ENCODE data around the gene CMSS1. TPM values are rescaled to one million over a fixed set of nuclear protein-coding genes. Genes with fewer than 3 reads are reported as not detected.

The CMSS1 gene
- total and polyA plus RNA-seq, 2 of the 13 experiments (the other 11 are each of a cell fraction or from before 2014, with no cell fraction given), result 6.4 to 48.7 TPM

DNA sequence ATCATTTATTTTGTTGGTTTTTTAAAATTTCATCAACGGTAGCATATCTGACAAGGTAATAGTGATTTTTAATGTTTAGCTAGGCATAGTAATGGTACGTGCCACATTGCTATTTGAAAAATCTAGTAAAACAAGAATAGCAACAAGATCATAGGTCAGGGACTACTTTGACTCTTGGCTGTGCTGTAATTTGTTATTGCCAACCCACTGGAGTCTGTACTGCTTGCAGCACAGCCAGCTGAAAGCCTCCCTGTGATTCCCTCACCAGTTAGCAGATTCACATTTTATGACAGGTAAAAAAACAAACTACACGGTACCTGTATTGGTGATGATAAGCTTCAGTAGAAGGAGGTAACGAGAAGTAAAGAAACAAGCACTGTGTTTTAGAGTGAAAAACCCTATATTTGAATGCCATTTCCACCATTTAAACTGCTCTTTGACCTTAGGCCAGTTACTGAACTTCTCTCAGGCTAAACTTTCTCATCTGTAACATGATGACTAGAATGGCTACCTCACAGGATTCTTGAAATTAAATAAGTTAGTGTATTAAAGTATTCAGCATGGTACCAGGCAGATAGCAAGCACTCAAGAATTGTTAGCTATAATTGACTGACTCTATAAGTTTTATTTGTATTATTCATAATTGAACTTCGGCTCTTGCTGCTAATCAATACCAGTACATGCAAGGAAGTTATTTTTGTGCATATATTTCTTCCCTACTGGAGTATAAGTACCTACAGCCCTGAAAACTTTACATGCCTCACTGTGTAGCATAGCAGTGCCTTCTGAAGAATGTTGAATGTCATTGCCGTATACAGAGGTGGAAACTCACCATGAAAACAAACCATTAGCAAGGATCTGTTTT is 280.5 kb downstream of the CMSS1 start (continued):
- TF ChIP-seq MAFK (conservative IDR thresholded peaks at IDR 0.05 in 1 of 2, IDR thresholded peaks at IDR 0.05 in 1 of 2; ENCODE audit: low read length in 2 of 2), result no peak
- no peak for TF ChIP-seq ZNF570 (CRISPR knock-in tag; IDR thresholded peaks at IDR 0.05; ENCODE audit: borderline replicate concordance)
- no peak for TF ChIP-seq ARNTL (CRISPR knock-in tag; IDR thresholded peaks at IDR 0.05)
- TF ChIP-seq SMAD9 (CRISPR knock-in tag; IDR thresholded peaks at IDR 0.05), result no peak
- no peak for TF ChIP-seq ZFP82 (CRISPR knock-in tag; IDR thresholded peaks at IDR 0.05; ENCODE audit: borderline replicate concordance)
- TF ChIP-seq TBX3 (IDR thresholded peaks at IDR 0.05; ENCODE audit: borderline replicate concordance), result no peak
- TF ChIP-seq ZNF224 (CRISPR knock-in tag; IDR thresholded peaks at IDR 0.05), result no peak
- TF ChIP-seq ZNF441 (CRISPR knock-in tag; IDR thresholded peaks at IDR 0.05; ENCODE audit: borderline replicate concordance), result no peak
- TF ChIP-seq, protein P1, sequence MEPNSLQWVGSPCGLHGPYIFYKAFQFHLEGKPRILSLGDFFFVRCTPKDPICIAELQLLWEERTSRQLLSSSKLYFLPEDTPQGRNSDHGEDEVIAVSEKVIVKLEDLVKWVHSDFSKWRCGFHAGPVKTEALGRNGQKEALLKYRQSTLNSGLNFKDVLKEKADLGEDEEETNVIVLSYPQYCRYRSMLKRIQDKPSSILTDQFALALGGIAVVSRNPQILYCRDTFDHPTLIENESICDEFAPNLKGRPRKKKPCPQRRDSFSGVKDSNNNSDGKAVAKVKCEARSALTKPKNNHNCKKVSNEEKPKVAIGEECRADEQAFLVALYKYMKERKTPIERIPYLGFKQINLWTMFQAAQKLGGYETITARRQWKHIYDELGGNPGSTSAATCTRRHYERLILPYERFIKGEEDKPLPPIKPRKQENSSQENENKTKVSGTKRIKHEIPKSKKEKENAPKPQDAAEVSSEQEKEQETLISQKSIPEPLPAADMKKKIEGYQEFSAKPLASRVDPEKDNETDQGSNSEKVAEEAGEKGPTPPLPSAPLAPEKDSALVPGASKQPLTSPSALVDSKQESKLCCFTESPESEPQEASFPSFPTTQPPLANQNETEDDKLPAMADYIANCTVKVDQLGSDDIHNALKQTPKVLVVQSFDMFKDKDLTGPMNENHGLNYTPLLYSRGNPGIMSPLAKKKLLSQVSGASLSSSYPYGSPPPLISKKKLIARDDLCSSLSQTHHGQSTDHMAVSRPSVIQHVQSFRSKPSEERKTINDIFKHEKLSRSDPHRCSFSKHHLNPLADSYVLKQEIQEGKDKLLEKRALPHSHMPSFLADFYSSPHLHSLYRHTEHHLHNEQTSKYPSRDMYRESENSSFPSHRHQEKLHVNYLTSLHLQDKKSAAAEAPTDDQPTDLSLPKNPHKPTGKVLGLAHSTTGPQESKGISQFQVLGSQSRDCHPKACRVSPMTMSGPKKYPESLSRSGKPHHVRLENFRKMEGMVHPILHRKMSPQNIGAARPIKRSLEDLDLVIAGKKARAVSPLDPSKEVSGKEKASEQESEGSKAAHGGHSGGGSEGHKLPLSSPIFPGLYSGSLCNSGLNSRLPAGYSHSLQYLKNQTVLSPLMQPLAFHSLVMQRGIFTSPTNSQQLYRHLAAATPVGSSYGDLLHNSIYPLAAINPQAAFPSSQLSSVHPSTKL (CRISPR knock-in tag; IDR thresholded peaks at IDR 0.05), result peak; percentile 86
- TF ChIP-seq ZNF124 (CRISPR knock-in tag; IDR thresholded peaks at IDR 0.05), result no peak
- TF ChIP-seq JDP2 (CRISPR knock-in tag; IDR thresholded peaks at IDR 0.05; ENCODE audit: borderline replicate concordance), result no peak
- TF ChIP-seq, protein P2, sequence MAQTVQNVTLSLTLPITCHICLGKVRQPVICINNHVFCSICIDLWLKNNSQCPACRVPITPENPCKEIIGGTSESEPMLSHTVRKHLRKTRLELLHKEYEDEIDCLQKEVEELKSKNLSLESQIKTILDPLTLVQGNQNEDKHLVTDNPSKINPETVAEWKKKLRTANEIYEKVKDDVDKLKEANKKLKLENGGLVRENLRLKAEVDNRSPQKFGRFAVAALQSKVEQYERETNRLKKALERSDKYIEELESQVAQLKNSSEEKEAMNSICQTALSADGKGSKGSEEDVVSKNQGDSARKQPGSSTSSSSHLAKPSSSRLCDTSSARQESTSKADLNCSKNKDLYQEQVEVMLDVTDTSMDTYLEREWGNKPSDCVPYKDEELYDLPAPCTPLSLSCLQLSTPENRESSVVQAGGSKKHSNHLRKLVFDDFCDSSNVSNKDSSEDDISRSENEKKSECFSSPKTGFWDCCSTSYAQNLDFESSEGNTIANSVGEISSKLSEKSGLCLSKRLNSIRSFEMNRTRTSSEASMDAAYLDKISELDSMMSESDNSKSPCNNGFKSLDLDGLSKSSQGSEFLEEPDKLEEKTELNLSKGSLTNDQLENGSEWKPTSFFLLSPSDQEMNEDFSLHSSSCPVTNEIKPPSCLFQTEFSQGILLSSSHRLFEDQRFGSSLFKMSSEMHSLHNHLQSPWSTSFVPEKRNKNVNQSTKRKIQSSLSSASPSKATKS (CRISPR knock-in tag; IDR thresholded peaks at IDR 0.05), result no peak
- TF ChIP-seq DR1 (CRISPR knock-in tag; IDR thresholded peaks at IDR 0.05), result no peak
- TF ChIP-seq HDAC2 (CRISPR knock-in tag; IDR thresholded peaks at IDR 0.05), result peak; percentile 72; the same call in 1 of the 2 replicates
- TF ChIP-seq, protein P3, sequence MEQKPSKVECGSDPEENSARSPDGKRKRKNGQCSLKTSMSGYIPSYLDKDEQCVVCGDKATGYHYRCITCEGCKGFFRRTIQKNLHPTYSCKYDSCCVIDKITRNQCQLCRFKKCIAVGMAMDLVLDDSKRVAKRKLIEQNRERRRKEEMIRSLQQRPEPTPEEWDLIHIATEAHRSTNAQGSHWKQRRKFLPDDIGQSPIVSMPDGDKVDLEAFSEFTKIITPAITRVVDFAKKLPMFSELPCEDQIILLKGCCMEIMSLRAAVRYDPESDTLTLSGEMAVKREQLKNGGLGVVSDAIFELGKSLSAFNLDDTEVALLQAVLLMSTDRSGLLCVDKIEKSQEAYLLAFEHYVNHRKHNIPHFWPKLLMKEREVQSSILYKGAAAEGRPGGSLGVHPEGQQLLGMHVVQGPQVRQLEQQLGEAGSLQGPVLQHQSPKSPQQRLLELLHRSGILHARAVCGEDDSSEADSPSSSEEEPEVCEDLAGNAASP (CRISPR knock-in tag; IDR thresholded peaks at IDR 0.05; ENCODE audit: borderline replicate concordance), result no peak
- no peak for TF ChIP-seq ZNF10 (CRISPR knock-in tag; IDR thresholded peaks at IDR 0.05; ENCODE audit: borderline replicate concordance, low read depth)
- no peak for TF ChIP-seq TMF1 (CRISPR knock-in tag; IDR thresholded peaks at IDR 0.05; ENCODE audit: low read depth)
- TF ChIP-seq, protein P4, sequence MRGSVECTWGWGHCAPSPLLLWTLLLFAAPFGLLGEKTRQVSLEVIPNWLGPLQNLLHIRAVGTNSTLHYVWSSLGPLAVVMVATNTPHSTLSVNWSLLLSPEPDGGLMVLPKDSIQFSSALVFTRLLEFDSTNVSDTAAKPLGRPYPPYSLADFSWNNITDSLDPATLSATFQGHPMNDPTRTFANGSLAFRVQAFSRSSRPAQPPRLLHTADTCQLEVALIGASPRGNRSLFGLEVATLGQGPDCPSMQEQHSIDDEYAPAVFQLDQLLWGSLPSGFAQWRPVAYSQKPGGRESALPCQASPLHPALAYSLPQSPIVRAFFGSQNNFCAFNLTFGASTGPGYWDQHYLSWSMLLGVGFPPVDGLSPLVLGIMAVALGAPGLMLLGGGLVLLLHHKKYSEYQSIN (CRISPR knock-in tag; IDR thresholded peaks at IDR 0.05; ENCODE audit: borderline replicate concordance), result no peak
- TF ChIP-seq SAP130 (CRISPR knock-in tag; IDR thresholded peaks at IDR 0.05; ENCODE audit: low read depth), result peak; percentile 65; the same call in 1 of the 2 replicates
- TF ChIP-seq ZNF878 (CRISPR knock-in tag; IDR thresholded peaks at IDR 0.05), result peak; percentile 26; the same call in 1 of the 2 replicates
- TF ChIP-seq ZBTB7A (CRISPR knock-in tag; IDR thresholded peaks at IDR 0.05), result no peak

Measured in HepG2 (cell line).